ENCODE measurements around the gene RAB1B. TPM values are rescaled to one million over a fixed set of nuclear protein-coding genes. Genes with fewer than 3 reads are reported as not detected.

Gene RAB1B
- total and polyA plus RNA-seq, 10 of the 15 experiments (the other 5 are each of a cell fraction or from before 2014, with no cell fraction given), result 10.4 to 193 (median 96.9) TPM

DNA sequence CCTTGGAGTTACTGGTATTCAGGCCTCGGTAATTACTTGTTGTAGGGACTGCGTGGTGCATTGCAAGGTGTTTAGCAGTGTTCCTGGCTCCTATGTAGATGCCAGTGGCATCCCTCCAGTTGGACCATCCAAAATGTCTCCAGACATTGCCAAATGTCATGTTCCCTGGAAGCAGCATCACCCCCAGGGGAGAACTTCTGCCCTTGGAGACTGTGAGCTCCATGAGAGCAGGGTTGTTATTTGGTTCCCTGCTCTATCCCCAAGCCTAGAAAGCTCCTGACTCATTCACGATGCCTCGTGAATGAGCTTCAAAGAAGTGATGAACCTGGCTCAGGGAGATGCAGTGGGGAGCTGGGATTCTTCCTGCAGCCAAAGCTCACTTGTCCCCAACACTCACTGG, 53.2 kb downstream of the RAB1B start (continued):
- TF ChIP-seq, protein P1, sequence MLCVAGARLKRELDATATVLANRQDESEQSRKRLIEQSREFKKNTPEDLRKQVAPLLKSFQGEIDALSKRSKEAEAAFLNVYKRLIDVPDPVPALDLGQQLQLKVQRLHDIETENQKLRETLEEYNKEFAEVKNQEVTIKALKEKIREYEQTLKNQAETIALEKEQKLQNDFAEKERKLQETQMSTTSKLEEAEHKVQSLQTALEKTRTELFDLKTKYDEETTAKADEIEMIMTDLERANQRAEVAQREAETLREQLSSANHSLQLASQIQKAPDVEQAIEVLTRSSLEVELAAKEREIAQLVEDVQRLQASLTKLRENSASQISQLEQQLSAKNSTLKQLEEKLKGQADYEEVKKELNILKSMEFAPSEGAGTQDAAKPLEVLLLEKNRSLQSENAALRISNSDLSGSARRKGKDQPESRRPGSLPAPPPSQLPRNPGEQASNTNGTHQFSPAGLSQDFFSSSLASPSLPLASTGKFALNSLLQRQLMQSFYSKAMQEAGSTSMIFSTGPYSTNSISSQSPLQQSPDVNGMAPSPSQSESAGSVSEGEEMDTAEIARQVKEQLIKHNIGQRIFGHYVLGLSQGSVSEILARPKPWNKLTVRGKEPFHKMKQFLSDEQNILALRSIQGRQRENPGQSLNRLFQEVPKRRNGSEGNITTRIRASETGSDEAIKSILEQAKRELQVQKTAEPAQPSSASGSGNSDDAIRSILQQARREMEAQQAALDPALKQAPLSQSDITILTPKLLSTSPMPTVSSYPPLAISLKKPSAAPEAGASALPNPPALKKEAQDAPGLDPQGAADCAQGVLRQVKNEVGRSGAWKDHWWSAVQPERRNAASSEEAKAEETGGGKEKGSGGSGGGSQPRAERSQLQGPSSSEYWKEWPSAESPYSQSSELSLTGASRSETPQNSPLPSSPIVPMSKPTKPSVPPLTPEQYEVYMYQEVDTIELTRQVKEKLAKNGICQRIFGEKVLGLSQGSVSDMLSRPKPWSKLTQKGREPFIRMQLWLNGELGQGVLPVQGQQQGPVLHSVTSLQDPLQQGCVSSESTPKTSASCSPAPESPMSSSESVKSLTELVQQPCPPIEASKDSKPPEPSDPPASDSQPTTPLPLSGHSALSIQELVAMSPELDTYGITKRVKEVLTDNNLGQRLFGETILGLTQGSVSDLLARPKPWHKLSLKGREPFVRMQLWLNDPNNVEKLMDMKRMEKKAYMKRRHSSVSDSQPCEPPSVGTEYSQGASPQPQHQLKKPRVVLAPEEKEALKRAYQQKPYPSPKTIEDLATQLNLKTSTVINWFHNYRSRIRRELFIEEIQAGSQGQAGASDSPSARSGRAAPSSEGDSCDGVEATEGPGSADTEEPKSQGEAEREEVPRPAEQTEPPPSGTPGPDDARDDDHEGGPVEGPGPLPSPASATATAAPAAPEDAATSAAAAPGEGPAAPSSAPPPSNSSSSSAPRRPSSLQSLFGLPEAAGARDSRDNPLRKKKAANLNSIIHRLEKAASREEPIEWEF (IDR thresholded peaks at IDR 0.05; ENCODE audit: insufficient replicate concordance, low read depth, low read length), result no peak

DNA sequence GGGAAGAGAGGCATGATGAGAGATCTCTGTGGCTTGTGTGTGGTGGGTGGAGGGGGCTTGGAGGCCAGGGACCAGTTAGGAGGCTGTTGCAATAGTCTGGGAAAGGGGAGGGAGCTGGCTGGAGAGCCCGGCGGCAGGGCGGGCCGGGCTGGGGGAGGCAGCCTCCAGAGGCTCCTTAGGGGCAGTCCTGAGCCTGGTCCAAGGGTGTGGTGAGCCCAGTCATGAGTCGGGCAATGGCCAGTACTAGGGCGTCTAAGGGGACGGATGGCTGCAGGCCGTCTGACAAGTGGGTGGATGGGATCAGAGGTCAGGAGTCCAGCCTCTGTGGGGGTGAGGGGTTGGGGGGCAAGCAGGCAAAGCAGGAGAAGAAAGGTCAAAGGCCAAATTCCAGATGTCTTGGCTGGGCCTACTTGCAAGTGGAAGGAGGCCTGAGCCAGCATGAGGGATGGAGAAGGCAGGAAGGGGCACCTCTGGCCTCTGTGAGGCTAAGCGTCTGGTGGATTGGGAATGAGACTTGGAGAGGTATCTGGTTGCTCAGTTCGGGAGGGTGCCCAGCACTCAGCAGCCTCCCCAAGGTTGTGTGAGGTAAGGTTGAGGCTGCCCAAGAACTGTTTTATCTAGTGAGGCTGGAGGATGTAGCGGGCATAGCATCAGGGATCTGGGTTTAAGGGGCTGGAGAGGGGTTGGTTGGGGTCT, 54.4 kb downstream of the RAB1B start:
- Histone ChIP-seq H3K4me2 (ENCODE audit: control insufficient read depth, insufficient read depth) (no peak overlapping the region), H3K9me3 (replicated peaks; ENCODE audit: control insufficient read depth, insufficient read depth, low read length) (no peaks in the 10 kb centered on the region; the same call in 2 of the 3 replicates), H3K79me2 (ENCODE audit: control insufficient read depth, insufficient read depth, low read length) (no peaks in the 10 kb centered on the region), H4K20me1 (ENCODE audit: control insufficient read depth, insufficient read depth) (no peaks in the 10 kb centered on the region), H3K27ac (ENCODE audit: control insufficient read depth, insufficient read depth) (no peak overlapping the region), H3K4me3 (no peak overlapping the region), H3K27me3 (replicated peaks in 1 of 2; ENCODE audit: control insufficient read depth in 2 of 2, insufficient read depth in 2 of 2, low read length in 1 of 2) (no peaks in the 10 kb centered on the region; a peak in 1 of 4 replicates), H3K9ac (ENCODE audit: control insufficient read depth, insufficient read depth, low read length) (no peak overlapping the region), H2AFZ (ENCODE audit: control insufficient read depth, low read depth, low read length) (no peak overlapping the region), H3K4me1 (ENCODE audit: control insufficient read depth, insufficient read depth, low read length) (peaks cover 10% of the 10 kb centered on the region), H3K36me3 (ENCODE audit: control insufficient read depth in 2 of 2, insufficient read depth in 2 of 2, low read length in 1 of 2) (no peaks in the 10 kb centered on the region)
- TF ChIP-seq, protein P2, sequence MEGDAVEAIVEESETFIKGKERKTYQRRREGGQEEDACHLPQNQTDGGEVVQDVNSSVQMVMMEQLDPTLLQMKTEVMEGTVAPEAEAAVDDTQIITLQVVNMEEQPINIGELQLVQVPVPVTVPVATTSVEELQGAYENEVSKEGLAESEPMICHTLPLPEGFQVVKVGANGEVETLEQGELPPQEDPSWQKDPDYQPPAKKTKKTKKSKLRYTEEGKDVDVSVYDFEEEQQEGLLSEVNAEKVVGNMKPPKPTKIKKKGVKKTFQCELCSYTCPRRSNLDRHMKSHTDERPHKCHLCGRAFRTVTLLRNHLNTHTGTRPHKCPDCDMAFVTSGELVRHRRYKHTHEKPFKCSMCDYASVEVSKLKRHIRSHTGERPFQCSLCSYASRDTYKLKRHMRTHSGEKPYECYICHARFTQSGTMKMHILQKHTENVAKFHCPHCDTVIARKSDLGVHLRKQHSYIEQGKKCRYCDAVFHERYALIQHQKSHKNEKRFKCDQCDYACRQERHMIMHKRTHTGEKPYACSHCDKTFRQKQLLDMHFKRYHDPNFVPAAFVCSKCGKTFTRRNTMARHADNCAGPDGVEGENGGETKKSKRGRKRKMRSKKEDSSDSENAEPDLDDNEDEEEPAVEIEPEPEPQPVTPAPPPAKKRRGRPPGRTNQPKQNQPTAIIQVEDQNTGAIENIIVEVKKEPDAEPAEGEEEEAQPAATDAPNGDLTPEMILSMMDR (IDR thresholded peaks at IDR 0.05 in 2 of 3, conservative IDR thresholded peaks at IDR 0.05 in 1 of 3; ENCODE audit: control insufficient read depth in 2 of 3, extremely low read depth in 1 of 3, insufficient read depth in 1 of 3, low read depth in 3 of 3, low read length in 3 of 3), result no peak
- no peak for TF ChIP-seq FOXM1 (IDR thresholded peaks at IDR 0.05; ENCODE audit: low read depth, low read length)
- TF ChIP-seq NFXL1 (IDR thresholded peaks at IDR 0.05; ENCODE audit: borderline replicate concordance), result no peak
- TF ChIP-seq SIX5 (IDR thresholded peaks at IDR 0.05; ENCODE audit: low read depth, low read length, severe bottlenecking), result no peak
- no peak for TF ChIP-seq CHD2 (IDR thresholded peaks at IDR 0.05; ENCODE audit: borderline replicate concordance, low read depth, low read length)
- no peak for TF ChIP-seq KDM1A (IDR thresholded peaks at IDR 0.05; ENCODE audit: borderline replicate concordance)
- no peak for TF ChIP-seq ESRRA (IDR thresholded peaks at IDR 0.05; ENCODE audit: low read length)
- TF ChIP-seq ASH2L (IDR thresholded peaks at IDR 0.05; ENCODE audit: borderline replicate concordance, low read depth), result no peak
- no peak for TF ChIP-seq SPI1 (IDR thresholded peaks at IDR 0.05; ENCODE audit: borderline replicate concordance, insufficient read depth, low read depth, low read length)
- in situ Hi-C loops (cut with MboI) (no loop called here), intact Hi-C loops (cut with micrococcal nuclease; ENCODE audit: unreplicated experiment) (no loop called here)
- no TSS peak for BruUV-seq (replicated peaks)
- RAD21 ChIA-PET (ENCODE audit: unreplicated experiment), result interaction anchor here (1.5 kb wide), 1 partner anchor 10 kb away, joined by 5 read pairs; no protein-coding TSS in a partner anchor
- ATAC-seq, result no peak
- no peak for FAIRE-seq
- no peak for DNase-seq (ENCODE audit: low read depth, low spot score)
- POLR2A ChIA-PET, result no interaction called here
- CTCF ChIA-PET, result interaction anchor here (1.9 kb wide), 1 partner anchor 10 kb away, joined by 8 read pairs; no protein-coding TSS in a partner anchor
- SMC1A ChIA-PET (ENCODE audit: uncharacterized antibody, unreplicated experiment), result no interaction called here
- WGBS (ENCODE audit: insufficient coverage, insufficient replicate concordance, low lambda C conversion rate, missing lambda C conversion rate), result 54% methylated on average over 11 of the region's 11 CpGs
